22Rv1 (cell line): ENCODE results near the gene ABHD16B.

Experiments
- CTCF ChIP-seq: fragments of 450-650 bp; IDR thresholded peaks from 2 replicates; pipeline ENCODE4 v1.5.1; 2017; ENCODE audit warnings: mild to moderate bottlenecking
- ZFX ChIP-seq: fragments of 450-650 bp; IDR thresholded peaks from 2 replicates; pipeline ENCODE4 v1.6.1; 2017; ENCODE audit warnings: antibody characterized with exemption, borderline replicate concordance

- TF ChIP-seq CTCF = no peak
- no peak for TF ChIP-seq ZFX
Measured at GRCh38 chr20:63895202-63895951, 34.1 kb downstream of the ABHD16B start.
